Type B pancreatic cell (in vitro differentiated cells): ENCODE results near the gene CMTM4. TPM values are rescaled to one million over a fixed set of nuclear protein-coding genes. Genes with fewer than 3 reads are reported as not detected.
A peak's percentile ranks its signal among the peaks of the same experiment; 100 is the strongest.
"Not testable (repeated sequence)": the region's sequence is repeated elsewhere in the genome, so short reads cannot be mapped to it uniquely, and the experiment has no call there.

Source experiments
- DNase-seq: peaks from one replicate; pipeline ENCODE4 v3.0.0; 2021; ENCODE audit warnings: mixed read lengths; ENCODE audit not compliant: unreplicated experiment; ENCODE audit errors: extremely low spot score
- H3K27ac Mint-ChIP-seq: 2 replicates; pipeline ENCODE4 v1.8.0; 2021; ENCODE audit warnings: mild to moderate bottlenecking, mixed read lengths
- H3K27me3 Mint-ChIP-seq: 2 replicates; pipeline ENCODE4 v1.8.0; 2021; ENCODE audit warnings: mixed read lengths
- H3K36me3 Mint-ChIP-seq: 2 replicates; pipeline ENCODE4 v1.8.0; 2021; ENCODE audit warnings: mixed read lengths
- H3K4me1 Mint-ChIP-seq: one replicate; pipeline ENCODE4 v1.8.0; 2021; ENCODE audit warnings: mixed read lengths; ENCODE audit not compliant: unreplicated experiment
- H3K4me3 Mint-ChIP-seq: 2 replicates; pipeline ENCODE4 v1.8.0; 2021; ENCODE audit warnings: mild to moderate bottlenecking, mixed read lengths
- H3K9me3 Mint-ChIP-seq: 2 replicates; pipeline ENCODE4 v1.8.0; 2021; ENCODE audit warnings: mixed read lengths
- total RNA-seq: library from RNA; stranded (reverse); gene quantifications from 2 replicates; pipeline ENCODE4 v1.2.1, GENCODE V29; 2021; ENCODE audit warnings: low replicate concordance
- TF ChIP-seq, protein P1 (sequence below): fragments of 200-600 bp; sonication (generic); conservative IDR thresholded peaks from 2 replicates; pipeline ENCODE4 v1.5.0; 2021; ENCODE audit warnings: antibody characterized with exemption, mild to moderate bottlenecking

Gene CMTM4
- total RNA-seq, 1 donor from 2014 or later = 64.4 TPM

DNA sequence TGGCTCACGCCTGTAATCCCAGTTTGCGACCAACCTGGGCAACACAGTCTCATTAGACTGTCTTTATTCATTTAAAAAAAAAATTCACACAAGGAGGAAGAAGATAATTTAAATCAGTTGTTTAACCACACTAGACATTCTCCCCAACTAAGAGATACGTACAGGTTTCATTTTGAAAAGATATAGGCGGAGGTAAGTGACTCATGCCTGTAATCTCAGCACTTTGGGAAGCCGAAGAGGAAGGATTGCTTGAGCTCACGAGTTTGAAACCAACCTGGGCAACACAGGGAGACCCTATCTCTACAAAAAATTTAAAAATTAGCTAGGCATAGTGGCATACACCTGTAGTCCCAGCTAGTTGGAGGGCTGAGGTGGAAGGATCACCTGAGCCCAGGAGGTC lies 5.3 kb downstream of the CMTM4 start:
- peak overlapping the region; percentile 52 for H3K27ac Mint-ChIP-seq
- H3K36me3 Mint-ChIP-seq = no peaks in the 10 kb centered on the region
- no peaks in the 10 kb centered on the region for H3K27me3 Mint-ChIP-seq
- TF ChIP-seq, protein P1, sequence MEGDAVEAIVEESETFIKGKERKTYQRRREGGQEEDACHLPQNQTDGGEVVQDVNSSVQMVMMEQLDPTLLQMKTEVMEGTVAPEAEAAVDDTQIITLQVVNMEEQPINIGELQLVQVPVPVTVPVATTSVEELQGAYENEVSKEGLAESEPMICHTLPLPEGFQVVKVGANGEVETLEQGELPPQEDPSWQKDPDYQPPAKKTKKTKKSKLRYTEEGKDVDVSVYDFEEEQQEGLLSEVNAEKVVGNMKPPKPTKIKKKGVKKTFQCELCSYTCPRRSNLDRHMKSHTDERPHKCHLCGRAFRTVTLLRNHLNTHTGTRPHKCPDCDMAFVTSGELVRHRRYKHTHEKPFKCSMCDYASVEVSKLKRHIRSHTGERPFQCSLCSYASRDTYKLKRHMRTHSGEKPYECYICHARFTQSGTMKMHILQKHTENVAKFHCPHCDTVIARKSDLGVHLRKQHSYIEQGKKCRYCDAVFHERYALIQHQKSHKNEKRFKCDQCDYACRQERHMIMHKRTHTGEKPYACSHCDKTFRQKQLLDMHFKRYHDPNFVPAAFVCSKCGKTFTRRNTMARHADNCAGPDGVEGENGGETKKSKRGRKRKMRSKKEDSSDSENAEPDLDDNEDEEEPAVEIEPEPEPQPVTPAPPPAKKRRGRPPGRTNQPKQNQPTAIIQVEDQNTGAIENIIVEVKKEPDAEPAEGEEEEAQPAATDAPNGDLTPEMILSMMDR = no peak
- no peaks in the 10 kb centered on the region for H3K9me3 Mint-ChIP-seq
- DNase-seq = no peak
- H3K4me1 Mint-ChIP-seq = peaks cover 25% of the 10 kb centered on the region
- H3K4me3 Mint-ChIP-seq = no peak overlapping the region

DNA sequence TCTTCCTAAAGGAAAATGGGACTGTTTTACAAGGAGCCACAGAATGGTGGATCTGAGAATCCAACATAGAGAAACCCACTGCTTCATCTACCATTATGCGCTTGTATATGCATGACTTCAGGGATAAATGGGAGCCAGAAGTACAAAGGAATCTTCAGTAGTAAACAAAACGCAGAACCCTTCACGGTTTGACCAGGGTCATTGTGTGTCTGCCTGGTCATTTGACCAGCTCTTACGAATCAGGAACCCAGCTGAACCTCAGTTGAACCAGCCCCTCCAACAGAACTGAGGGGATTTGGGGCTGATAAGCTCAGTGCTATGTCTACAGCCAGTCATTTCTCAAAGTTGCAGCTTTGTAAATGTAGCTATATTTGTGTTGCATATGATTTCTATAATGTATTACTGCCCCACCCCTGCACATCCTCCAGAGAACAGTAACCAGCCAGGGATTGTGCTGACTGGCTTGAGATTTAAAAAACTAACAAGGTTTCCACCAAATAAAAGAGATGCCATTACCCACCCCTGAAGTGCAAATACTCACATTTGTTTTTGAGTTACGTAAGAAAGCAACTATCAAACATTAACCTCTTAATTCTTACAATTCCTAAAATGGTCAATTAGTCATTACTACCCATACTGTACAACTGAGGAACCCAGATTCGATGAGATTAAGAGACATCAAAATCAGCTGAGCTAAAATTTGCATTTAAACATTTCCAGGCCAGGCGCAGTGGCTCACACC lies 6.3 kb downstream of the CMTM4 start:
- Mint-ChIP-seq H3K4me1 (peaks cover 24% of the 10 kb centered on the region), H3K36me3 (no peaks in the 10 kb centered on the region), H3K4me3 (no peak overlapping the region)

GRCh38 chr16:66689282-66689681 lies 7.3 kb downstream of the CMTM4 start:
- no peaks in the 10 kb centered on the region for H3K36me3 Mint-ChIP-seq
- H3K27ac Mint-ChIP-seq = no peak overlapping the region
- no peaks in the 10 kb centered on the region for H3K9me3 Mint-ChIP-seq
- DNase-seq = no peak
- H3K27me3 Mint-ChIP-seq = no peaks in the 10 kb centered on the region
- TF ChIP-seq, protein P1 = no peak
- H3K4me1 Mint-ChIP-seq = peaks cover 23% of the 10 kb centered on the region
- no peak overlapping the region for H3K4me3 Mint-ChIP-seq

More for the DNA sequence above, 6.3 kb downstream of the CMTM4 start:
- TF ChIP-seq, protein P1 = no peak
- Mint-ChIP-seq H3K9me3 (no peaks in the 10 kb centered on the region), H3K27me3 (no peaks in the 10 kb centered on the region), H3K27ac (peak overlapping the region; percentile 4)
- DNase-seq = no peak

DNA sequence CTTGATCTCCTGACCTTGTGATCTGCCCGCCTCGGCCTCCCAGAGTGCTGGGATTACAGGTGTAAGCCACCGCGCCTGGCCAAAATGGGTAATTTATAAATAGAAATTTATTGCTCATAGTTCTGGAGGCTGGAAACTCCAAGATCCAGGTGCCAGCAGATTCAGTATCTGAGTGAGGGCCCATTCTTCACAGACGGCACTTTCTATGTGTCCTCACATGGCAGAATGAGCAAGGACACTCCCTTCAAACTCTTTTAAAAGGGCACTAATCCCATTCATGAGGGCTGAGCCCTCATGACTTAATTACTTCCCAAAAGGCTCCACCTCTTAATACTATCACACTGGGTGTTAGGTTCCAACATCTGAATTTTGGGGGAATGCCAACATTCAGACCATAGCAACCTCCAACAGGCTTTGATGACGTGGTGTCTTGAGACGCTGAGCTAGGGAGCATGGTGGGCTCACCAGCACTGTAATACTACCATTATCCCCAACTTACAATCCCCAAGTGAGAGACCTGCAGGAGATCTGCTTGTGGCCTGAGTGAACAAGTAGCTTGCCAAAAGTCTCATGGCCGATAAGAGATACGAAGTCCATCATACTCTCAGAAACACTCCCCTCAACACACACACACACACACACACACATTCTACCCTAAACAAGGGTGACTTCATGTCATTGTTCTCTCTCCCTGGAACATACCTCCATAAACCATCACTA lies 8.5 kb downstream of the CMTM4 start:
- TF ChIP-seq, protein P1 = no peak
- Mint-ChIP-seq H3K4me1 (peaks cover 23% of the 10 kb centered on the region), H3K27me3 (no peaks in the 10 kb centered on the region), H3K4me3 (no peak overlapping the region), H3K27ac (no peak overlapping the region), H3K9me3 (no peaks in the 10 kb centered on the region), H3K36me3 (no peaks in the 10 kb centered on the region)
- DNase-seq = no peak

GRCh38 chr16:66685501-66686115 lies 10.9 kb downstream of the CMTM4 start:
- H3K36me3 Mint-ChIP-seq, DNase-seq, H3K4me3 Mint-ChIP-seq, H3K27ac Mint-ChIP-seq, H3K9me3 Mint-ChIP-seq, H3K27me3 Mint-ChIP-seq: not testable (repeated sequence)
- peaks cover 17% of the 10 kb centered on the region for H3K4me1 Mint-ChIP-seq

GRCh38 chr16:66682271-66682670 lies 14.3 kb downstream of the CMTM4 start:
- H3K27ac Mint-ChIP-seq = no peak overlapping the region
- DNase-seq = no peak
- no peaks in the 10 kb centered on the region for H3K9me3 Mint-ChIP-seq
- TF ChIP-seq, protein P1 = no peak
- no peaks in the 10 kb centered on the region for H3K27me3 Mint-ChIP-seq
- H3K4me3 Mint-ChIP-seq = no peak overlapping the region
- peaks cover 12% of the 10 kb centered on the region for H3K36me3 Mint-ChIP-seq
- H3K4me1 Mint-ChIP-seq = peaks cover 7% of the 10 kb centered on the region
